HT1080 (cell line): ENCODE measurements around the gene CERS6. TPM values are rescaled to one million over a fixed set of nuclear protein-coding genes. Genes with fewer than 3 reads are reported as not detected.
"Not testable (repeated sequence)": the region's sequence is repeated elsewhere in the genome, so short reads cannot be mapped to it uniquely, and the experiment has no call there.

ENCODE experiments used
- DNase-seq: peaks from one replicate; pipeline ENCODE4 v3.0.0-alpha.2; 2015; ENCODE audit warnings: low read depth
- total RNA-seq: library from RNA; depleted of rRNA; stranded (reverse); fragments of >200 nt; shearing (Covaris generic); gene quantifications from 2 replicates; pipeline ENCODE4 v1.2.3, GENCODE V29; 2014

CERS6 gene
- total RNA-seq, 1 experiment from 2014 or later = 24.3 TPM

- DNase-seq = no peak
Observed at GRCh38 chr2:168757223-168757622, 301.2 kb downstream of the CERS6 start.

- peak; percentile 45 for DNase-seq
Observed at GRCh38 chr2:168758970-168759820, 303.1 kb downstream of the CERS6 start.

GRCh38 chr2:168765401-168765800 is 309.3 kb downstream of the CERS6 start:
- DNase-seq = no peak

- no peak for DNase-seq
Observed at GRCh38 chr2:168766600-168766999, 310.5 kb downstream of the CERS6 start.

GRCh38 chr2:168767258-168767657 is 311.2 kb downstream of the CERS6 start:
- DNase-seq = no peak

GRCh38 chr2:168768357-168768756 is 312.3 kb downstream of the CERS6 start:
- DNase-seq = not testable (repeated sequence)

GRCh38 chr2:168770796-168771195 is 314.7 kb downstream of the CERS6 start:
- no peak for DNase-seq

GRCh38 chr2:168772704-168773103 is 316.6 kb downstream of the CERS6 start:
- no peak for DNase-seq

GRCh38 chr2:168773128-168773527 is 317.1 kb downstream of the CERS6 start:
- no peak for DNase-seq

- DNase-seq = peak; percentile 66
Observed at GRCh38 chr2:168773719-168774521, 317.8 kb downstream of the CERS6 start.

- DNase-seq = no peak
Observed at GRCh38 chr2:168775837-168776236, 319.8 kb downstream of the CERS6 start.

GRCh38 chr2:168780669-168781071 is 324.6 kb downstream of the CERS6 start:
- peak; percentile 8 for DNase-seq

- DNase-seq = no peak
Observed at GRCh38 chr2:168781191-168781817, 325.2 kb downstream of the CERS6 start.

- DNase-seq = no peak
Observed at GRCh38 chr2:168782271-168782670, 326.2 kb downstream of the CERS6 start.

- no peak for DNase-seq
Observed at GRCh38 chr2:168784993-168785392, 328.9 kb downstream of the CERS6 start.

- DNase-seq = no peak
Observed at GRCh38 chr2:168787098-168787781, 331.2 kb downstream of the CERS6 start.

GRCh38 chr2:168787782-168788376 is 331.8 kb downstream of the CERS6 start:
- no peak for DNase-seq

- no peak for DNase-seq
Observed at GRCh38 chr2:168789776-168790175, 333.7 kb downstream of the CERS6 start.

GRCh38 chr2:168790226-168790902 is 334.3 kb downstream of the CERS6 start:
- no peak for DNase-seq

GRCh38 chr2:168791140-168791539 is 335.1 kb downstream of the CERS6 start:
- DNase-seq = not testable (repeated sequence)
